Astrocyte (in vitro differentiated cells and primary cell): Measurements from ENCODE around the gene NHERF2.

Experiments used
- EZH2 ChIP-seq: IDR thresholded peaks from 2 replicates; pipeline ENCODE4 v1.6.1; 2012; ENCODE audit warnings: mild to moderate bottlenecking, low read length, inconsistent platforms; ENCODE audit not compliant: insufficient read depth
- TF ChIP-seq, protein P1 (sequence below): IDR thresholded peaks from 2 replicates; pipeline ENCODE4 v1.5.1; 2011; ENCODE audit warnings: low read depth, mild to moderate bottlenecking, inconsistent platforms, low read length, moderate library complexity; ENCODE audit not compliant: insufficient read depth

DNA sequence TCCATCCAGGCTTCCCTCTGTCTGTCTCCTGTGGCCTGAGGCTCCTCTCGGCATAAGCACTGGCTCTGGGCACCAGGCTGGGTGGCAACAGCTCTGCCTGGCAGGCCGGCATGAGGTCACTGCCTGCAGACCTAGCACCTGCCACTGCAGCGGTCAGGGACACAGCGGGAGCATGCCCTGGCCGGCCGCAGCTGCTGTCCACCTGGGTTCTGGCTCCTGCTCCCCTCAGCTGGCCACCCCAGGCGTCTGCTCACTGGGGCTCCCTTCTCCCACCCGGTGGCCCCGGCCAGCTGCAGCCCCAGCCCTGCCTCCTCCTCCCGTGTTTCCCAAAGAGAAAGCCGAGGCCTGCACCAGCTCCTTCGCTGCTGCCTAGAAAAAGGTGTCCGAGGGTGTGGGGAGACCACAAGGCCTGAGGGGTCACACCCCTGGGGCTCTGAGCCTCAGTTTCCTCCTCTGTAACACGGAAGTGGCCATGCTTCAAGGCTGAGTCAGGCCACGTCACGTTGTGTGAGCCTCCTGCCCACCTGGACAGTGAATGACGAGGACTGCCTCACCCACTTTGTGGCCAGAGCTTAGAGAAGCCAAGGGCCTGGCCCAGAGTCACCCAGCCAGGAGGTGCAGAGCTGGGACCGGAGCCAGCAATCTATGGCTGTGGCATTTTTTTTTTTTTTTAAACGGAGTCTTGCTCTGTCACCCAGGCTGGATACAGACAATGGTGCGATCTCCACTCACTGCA, 14.3 kb downstream of the NHERF2 start:
- TF ChIP-seq, protein P1, sequence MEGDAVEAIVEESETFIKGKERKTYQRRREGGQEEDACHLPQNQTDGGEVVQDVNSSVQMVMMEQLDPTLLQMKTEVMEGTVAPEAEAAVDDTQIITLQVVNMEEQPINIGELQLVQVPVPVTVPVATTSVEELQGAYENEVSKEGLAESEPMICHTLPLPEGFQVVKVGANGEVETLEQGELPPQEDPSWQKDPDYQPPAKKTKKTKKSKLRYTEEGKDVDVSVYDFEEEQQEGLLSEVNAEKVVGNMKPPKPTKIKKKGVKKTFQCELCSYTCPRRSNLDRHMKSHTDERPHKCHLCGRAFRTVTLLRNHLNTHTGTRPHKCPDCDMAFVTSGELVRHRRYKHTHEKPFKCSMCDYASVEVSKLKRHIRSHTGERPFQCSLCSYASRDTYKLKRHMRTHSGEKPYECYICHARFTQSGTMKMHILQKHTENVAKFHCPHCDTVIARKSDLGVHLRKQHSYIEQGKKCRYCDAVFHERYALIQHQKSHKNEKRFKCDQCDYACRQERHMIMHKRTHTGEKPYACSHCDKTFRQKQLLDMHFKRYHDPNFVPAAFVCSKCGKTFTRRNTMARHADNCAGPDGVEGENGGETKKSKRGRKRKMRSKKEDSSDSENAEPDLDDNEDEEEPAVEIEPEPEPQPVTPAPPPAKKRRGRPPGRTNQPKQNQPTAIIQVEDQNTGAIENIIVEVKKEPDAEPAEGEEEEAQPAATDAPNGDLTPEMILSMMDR, result no peak
- TF ChIP-seq EZH2, result no peak
